Testis (tissue), 2 donors: ENCODE results near the gene HLA-DMB.

ENCODE experiments used
- CTCF ChIP-seq, 3 experiments: fragments of 450-650 bp in 2 of 3; fragments of 200-600 bp in 1 of 3; sonication (generic) in 1 of 3; IDR thresholded peaks; one replicate each; pipeline ENCODE4 v1.5.1; 2016 to 2019; ENCODE audit warnings: antibody characterized with exemption in 3 of 3, mild to moderate bottlenecking in 2 of 3, moderate library complexity in 1 of 3
- POLR2A ChIP-seq: fragments of 450-650 bp; IDR thresholded peaks from one replicate; pipeline ENCODE4 v1.6.1; 2017; ENCODE audit warnings: antibody characterized with exemption, mild to moderate bottlenecking, moderate library complexity

- TF ChIP-seq CTCF (IDR thresholded peaks at IDR 0.05) (no peak), POLR2A (no peak)
Observed at GRCh38 chr6:32920715-32921114, 20.1 kb downstream of the HLA-DMB start.
